SK-N-SH (cell line): Measurements from ENCODE around the gene FRK.
"Not testable (repeated sequence)": the region's sequence is repeated elsewhere in the genome, so short reads cannot be mapped to it uniquely, and the experiment has no call there.

Experiments
- CTCF ChIP-seq: fragments of 200-600 bp; sonication (generic); IDR thresholded peaks from 2 replicates; pipeline ENCODE4 v1.6.1; 2017; ENCODE audit warnings: antibody characterized with exemption, mild to moderate bottlenecking, moderate library complexity
- MXI1 ChIP-seq: IDR thresholded peaks from 2 replicates; pipeline ENCODE4 v1.6.1; 2012; ENCODE audit warnings: mild to moderate bottlenecking, low read depth, low read length, improper control_type of control experiment
- POLR2AphosphoS5 ChIP-seq: IDR thresholded peaks from 2 replicates; pipeline ENCODE4 v1.6.1; 2012; ENCODE audit warnings: low read depth, low read length

- not testable (repeated sequence) for TF ChIP-seq POLR2AphosphoS5, CTCF, MXI1
Observed at GRCh38 chr6:115960286-115960685, 100.4 kb downstream of the FRK start.
